Vagina (tissue), 2 donors: ENCODE data around the gene PACRG. TPM values are rescaled to one million over a fixed set of nuclear protein-coding genes. Genes with fewer than 3 reads are reported as not detected.

Source experiments
- DNase-seq, 2 donors: peaks; one replicate each; pipeline ENCODE4 v3.0.0-alpha.2; 2017; ENCODE audit errors: extremely low spot score in 2 of 2
- H3K27ac ChIP-seq: fragments of 200-600 bp; sonication (generic); one replicate; pipeline ENCODE4 v1.5.1; 2019
- H3K27me3 ChIP-seq: fragments of 200-600 bp; sonication (generic); one replicate; pipeline ENCODE4 v1.5.1; 2019
- H3K36me3 ChIP-seq, 2 donors: fragments of 200-600 bp; sonication (generic); one replicate each; pipeline ENCODE4 v1.5.1; 2017 to 2019
- H3K4me1 ChIP-seq: fragments of 200-600 bp; sonication (generic); one replicate; pipeline ENCODE4 v1.5.1; 2019
- H3K4me3 ChIP-seq, 2 donors: fragments of 200-600 bp; sonication (generic); 1 replicate in 1 of 2; 2 replicates in 1 of 2; pipeline ENCODE4 v1.5.1; 2016 to 2019
- H3K9me3 ChIP-seq: fragments of 200-600 bp; sonication (generic); one replicate; pipeline ENCODE4 v1.5.1; 2019
- CTCF ChIP-seq, 3 experiments: fragments of 450-650 bp in 2 of 3; fragments of 200-600 bp in 1 of 3; sonication (generic) in 1 of 3; IDR thresholded peaks; one replicate each; pipeline ENCODE4 v1.5.1; 2017 to 2019; ENCODE audit warnings: antibody characterized with exemption in 3 of 3, mild to moderate bottlenecking in 2 of 3, moderate library complexity in 2 of 3
- POLR2A ChIP-seq, 2 donors: fragments of 450-650 bp; IDR thresholded peaks; one replicate each; pipeline ENCODE4 v1.6.1; 2017; ENCODE audit warnings: antibody characterized with exemption in 2 of 2, mild to moderate bottlenecking in 2 of 2, moderate library complexity in 2 of 2
- POLR2AphosphoS5 ChIP-seq, 2 donors: sonication (generic); formaldehyde crosslinking; IDR thresholded peaks; one replicate each; pipeline ENCODE4 v1.9.0; 2017; ENCODE audit warnings: antibody characterized with exemption in 2 of 2, mild to moderate bottlenecking in 2 of 2, low read depth in 1 of 2; ENCODE audit not compliant: insufficient read depth in 1 of 2
- intact Hi-C: fragments of 100-400 bp; cut with DNase I; formaldehyde crosslinking; loops from one replicate; pipeline ENCODE4 v1.15.1; 2023
- total RNA-seq: library from RNA; depleted of rRNA; stranded (reverse); fragments of >200 nt; gene quantifications from one replicate; pipeline ENCODE4 v1.2.3, GENCODE V29; 2016

Gene PACRG
- total RNA-seq, 1 donor from 2014 or later: not detected

GRCh38 chr6:162904069-162904663, 176.4 kb downstream of the PACRG start:
- no peak for DNase-seq
- Histone ChIP-seq H3K27ac (no peak overlapping the region), H3K4me1 (no peaks in the 10 kb centered on the region), H3K36me3 (no peaks in the 10 kb centered on the region), H3K27me3 (no peaks in the 10 kb centered on the region), H3K9me3 (no peaks in the 10 kb centered on the region), H3K4me3 (no peak overlapping the region)
- TF ChIP-seq POLR2A (IDR thresholded peaks at IDR 0.05) (no peak), CTCF (IDR thresholded peaks at IDR 0.05) (no peak), POLR2AphosphoS5 (IDR thresholded peaks at IDR 0.05; ENCODE audit: insufficient read depth in 1 of 2, low read depth in 1 of 2) (no peak)
- intact Hi-C loops: no loop called here

GRCh38 chr6:162906479-162906878, 178.7 kb downstream of the PACRG start:
- intact Hi-C loops: no loop called here
- TF ChIP-seq POLR2A (IDR thresholded peaks at IDR 0.05) (no peak), CTCF (IDR thresholded peaks at IDR 0.05) (no peak), POLR2AphosphoS5 (IDR thresholded peaks at IDR 0.05; ENCODE audit: insufficient read depth in 1 of 2, low read depth in 1 of 2) (no peak)
- no peaks in the 10 kb centered on the region for H3K36me3 ChIP-seq
- H3K27ac ChIP-seq: no peak overlapping the region
- no peaks in the 10 kb centered on the region for H3K4me1 ChIP-seq
- no peak overlapping the region for H3K4me3 ChIP-seq
- DNase-seq: no peak
- no peaks in the 10 kb centered on the region for H3K27me3 ChIP-seq
- no peaks in the 10 kb centered on the region for H3K9me3 ChIP-seq

GRCh38 chr6:162907876-162908481, 180.2 kb downstream of the PACRG start:
- no peaks in the 10 kb centered on the region for H3K4me1 ChIP-seq
- no peaks in the 10 kb centered on the region for H3K27me3 ChIP-seq
- DNase-seq: no peak
- TF ChIP-seq POLR2A (IDR thresholded peaks at IDR 0.05) (no peak), CTCF (IDR thresholded peaks at IDR 0.05) (no peak), POLR2AphosphoS5 (IDR thresholded peaks at IDR 0.05; ENCODE audit: insufficient read depth in 1 of 2, low read depth in 1 of 2) (no peak)
- no peaks in the 10 kb centered on the region for H3K9me3 ChIP-seq
- no peak overlapping the region for H3K27ac ChIP-seq
- no peak overlapping the region for H3K4me3 ChIP-seq
- no peaks in the 10 kb centered on the region for H3K36me3 ChIP-seq
- intact Hi-C loops: no loop called here

- Histone ChIP-seq H3K4me3 (no peak overlapping the region), H3K36me3 (no peaks in the 10 kb centered on the region), H3K4me1 (no peaks in the 10 kb centered on the region), H3K27me3 (no peaks in the 10 kb centered on the region), H3K9me3 (no peaks in the 10 kb centered on the region), H3K27ac (no peak overlapping the region)
- intact Hi-C loops: no loop called here
- TF ChIP-seq POLR2A (IDR thresholded peaks at IDR 0.05): no peak
- no peak for TF ChIP-seq CTCF (IDR thresholded peaks at IDR 0.05)
- no peak for TF ChIP-seq POLR2AphosphoS5 (IDR thresholded peaks at IDR 0.05; ENCODE audit: insufficient read depth in 1 of 2, low read depth in 1 of 2)
- DNase-seq: no peak
Observed at GRCh38 chr6:162913206-162913605, 185.4 kb downstream of the PACRG start.

GRCh38 chr6:162917506-162917905, 189.7 kb downstream of the PACRG start:
- DNase-seq: no peak
- TF ChIP-seq CTCF (IDR thresholded peaks at IDR 0.05) (no peak), POLR2AphosphoS5 (IDR thresholded peaks at IDR 0.05; ENCODE audit: insufficient read depth in 1 of 2, low read depth in 1 of 2) (no peak), POLR2A (IDR thresholded peaks at IDR 0.05) (no peak)
- Histone ChIP-seq H3K4me3 (no peak overlapping the region), H3K4me1 (no peaks in the 10 kb centered on the region), H3K27me3 (no peaks in the 10 kb centered on the region), H3K9me3 (no peaks in the 10 kb centered on the region), H3K27ac (no peak overlapping the region), H3K36me3 (no peaks in the 10 kb centered on the region)
- intact Hi-C loops: no loop called here
